ENCODE measurements around the gene MYO19. TPM values are rescaled to one million over a fixed set of nuclear protein-coding genes. Genes with fewer than 3 reads are reported as not detected.

Gene MYO19
- total RNA-seq, 4 donors from 2014 or later: 134 to 366 (median 154) TPM

DNA sequence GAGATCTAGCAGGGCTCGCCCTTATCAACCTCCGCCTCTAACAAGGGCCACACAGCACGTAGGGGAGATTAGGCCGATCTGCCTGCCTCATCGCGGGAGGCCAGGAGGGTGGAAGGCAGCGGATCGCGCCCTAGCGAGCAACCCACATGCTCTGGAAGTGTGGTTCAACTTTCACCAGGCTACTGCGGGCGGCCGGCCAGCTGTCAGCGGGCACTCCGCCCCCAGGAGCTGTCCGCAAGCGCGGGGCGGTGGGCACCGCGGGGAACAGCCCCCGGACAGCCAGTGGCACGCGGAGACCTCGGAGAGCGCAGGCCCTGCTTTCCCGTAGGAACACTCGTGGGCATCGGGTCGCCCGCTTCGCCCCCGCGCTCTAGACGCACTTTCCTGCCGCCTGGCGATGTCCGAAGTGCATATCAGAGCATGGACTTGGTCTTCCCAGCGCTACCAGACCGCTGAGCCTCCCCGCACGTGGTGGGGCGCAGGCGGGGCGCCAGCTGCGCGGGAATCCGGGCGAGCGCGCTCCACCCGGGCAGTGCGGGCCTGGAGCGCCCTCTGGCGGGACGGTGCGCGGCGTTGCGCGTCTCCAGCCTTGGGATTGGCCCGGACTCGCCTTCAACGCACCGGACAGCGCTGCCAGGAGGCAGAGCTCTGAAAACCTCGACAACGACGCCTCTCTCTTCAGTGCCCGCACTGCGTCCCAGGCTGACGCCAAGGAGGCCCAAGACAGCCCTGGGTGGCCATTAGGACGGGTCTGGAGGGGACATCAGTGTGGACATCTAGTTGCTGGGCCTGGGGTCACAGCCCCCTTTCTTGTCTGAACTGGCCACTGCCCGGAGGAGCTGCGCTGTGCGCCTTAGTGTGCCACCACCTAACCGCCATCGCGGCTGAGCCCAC, 51.8 kb downstream of the MYO19 start:
- 11% methylated on average over 30 of the region's 79 CpGs for WGBS
- Histone ChIP-seq H3K27me3 (peaks cover 5% of the 10 kb centered on the region), H3K4me1 (peaks cover 29% of the 10 kb centered on the region), H3K4me3 (peak overlapping the region; percentile 54), H3K27ac (no peak overlapping the region), H3K36me3 (no peaks in the 10 kb centered on the region), H3K9me3 (no peaks in the 10 kb centered on the region)
- TF ChIP-seq POLR2A (IDR thresholded peaks at IDR 0.05): no peak
- no peak for TF ChIP-seq POLR2AphosphoS5 (IDR thresholded peaks at IDR 0.05)
- TF ChIP-seq EP300 (IDR thresholded peaks at IDR 0.05): no peak
- peak; percentile 79 to 97 for TF ChIP-seq CTCF (IDR thresholded peaks at IDR 0.05)
- peak; percentile 87 to 88 for DNase-seq (ENCODE audit: low spot score in 2 of 2)

GRCh38 chr17:36481829-36482228, 52.8 kb downstream of the MYO19 start:
- H3K4me3 ChIP-seq: no peak overlapping the region
- no peaks in the 10 kb centered on the region for H3K9me3 ChIP-seq
- no peak for TF ChIP-seq CTCF (IDR thresholded peaks at IDR 0.05)
- TF ChIP-seq POLR2A (IDR thresholded peaks at IDR 0.05): no peak
- TF ChIP-seq POLR2AphosphoS5 (IDR thresholded peaks at IDR 0.05): no peak
- no peak for TF ChIP-seq EP300 (IDR thresholded peaks at IDR 0.05)
- DNase-seq (ENCODE audit: low spot score in 2 of 2): no peak
- H3K27ac ChIP-seq: no peak overlapping the region
- no peaks in the 10 kb centered on the region for H3K36me3 ChIP-seq
- H3K27me3 ChIP-seq: peaks cover 9% of the 10 kb centered on the region
- peaks cover 21% of the 10 kb centered on the region for H3K4me1 ChIP-seq
- WGBS: 80% methylated on average over 7 of the region's 7 CpGs

DNA sequence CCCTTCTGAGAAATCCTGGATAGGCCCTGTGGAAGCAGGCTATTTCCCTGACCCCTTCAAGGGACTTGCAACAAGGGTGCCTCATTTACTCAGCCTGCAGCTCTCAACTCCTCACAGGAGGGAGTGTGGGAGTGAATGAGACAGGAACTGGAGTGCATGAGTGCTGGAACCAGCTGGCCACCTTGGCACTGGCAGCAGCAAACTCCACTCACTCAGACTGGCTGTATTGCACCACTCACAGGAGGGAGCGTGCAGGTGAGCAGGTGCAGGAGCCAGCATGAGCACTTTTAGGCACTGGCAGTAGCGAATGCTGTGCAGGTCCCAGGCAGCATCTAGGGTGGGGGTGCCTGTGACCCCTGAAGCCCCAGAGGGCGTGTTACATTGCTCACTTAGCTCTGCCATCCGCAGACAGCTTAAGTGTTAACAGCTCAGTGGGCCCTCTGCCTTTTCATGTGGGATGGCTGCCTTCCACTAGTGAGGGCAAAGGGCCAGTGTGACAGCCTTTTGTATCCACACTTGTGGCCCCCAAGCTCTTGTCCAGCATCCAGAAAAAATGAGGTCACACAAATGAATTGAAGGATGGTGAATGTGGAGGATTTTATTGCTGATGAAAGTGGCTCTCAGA, 59.2 kb downstream of the MYO19 start:
- H3K9me3 ChIP-seq: no peaks in the 10 kb centered on the region
- no peaks in the 10 kb centered on the region for H3K4me1 ChIP-seq
- TF ChIP-seq POLR2A (IDR thresholded peaks at IDR 0.05) (no peak), POLR2AphosphoS5 (IDR thresholded peaks at IDR 0.05) (no peak), CTCF (IDR thresholded peaks at IDR 0.05) (no peak), EP300 (IDR thresholded peaks at IDR 0.05) (no peak)
- H3K27me3 ChIP-seq: peaks cover 22% of the 10 kb centered on the region
- 60% methylated on average over 4 of the region's 4 CpGs for WGBS
- no peaks in the 10 kb centered on the region for H3K36me3 ChIP-seq
- no peak overlapping the region for H3K27ac ChIP-seq
- no peak for DNase-seq (ENCODE audit: low spot score in 2 of 2)
- no peak overlapping the region for H3K4me3 ChIP-seq

- no peak for DNase-seq (ENCODE audit: low spot score in 2 of 2)
- 56% methylated on average over 7 of the region's 7 CpGs for WGBS
- Histone ChIP-seq H3K4me1 (no peaks in the 10 kb centered on the region), H3K4me3 (no peak overlapping the region), H3K27ac (no peak overlapping the region), H3K9me3 (no peaks in the 10 kb centered on the region), H3K36me3 (no peaks in the 10 kb centered on the region), H3K27me3 (peaks cover 26% of the 10 kb centered on the region)
- no peak for TF ChIP-seq CTCF (IDR thresholded peaks at IDR 0.05)
- no peak for TF ChIP-seq POLR2A (IDR thresholded peaks at IDR 0.05)
- TF ChIP-seq POLR2AphosphoS5 (IDR thresholded peaks at IDR 0.05): no peak
- no peak for TF ChIP-seq EP300 (IDR thresholded peaks at IDR 0.05)
These were observed 60.1 kb downstream of the MYO19 start for GRCh38 chr17:36474571-36474970.

DNA sequence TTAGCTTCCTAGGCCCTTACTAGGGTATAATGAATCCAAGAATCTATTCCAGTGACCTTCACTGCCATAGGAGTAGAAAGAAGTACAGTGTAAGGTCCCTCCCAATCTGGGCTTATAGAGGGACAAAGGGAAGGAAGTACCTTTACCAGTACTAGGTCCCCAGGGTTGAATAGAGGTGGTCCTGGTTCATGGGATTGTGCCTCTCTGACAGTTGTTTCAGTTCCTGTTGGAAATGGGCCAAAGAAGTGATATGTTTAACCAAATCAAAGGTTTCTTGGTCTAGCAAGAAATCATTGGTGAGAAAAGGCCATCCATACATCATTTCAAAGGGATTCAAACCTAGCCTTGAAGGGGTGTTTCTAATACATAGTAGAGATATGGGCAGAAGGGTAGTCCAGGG, 64.2 kb downstream of the MYO19 start:
- peaks cover 50% of the 10 kb centered on the region for H3K27me3 ChIP-seq

More for the DNA sequence above, 64.2 kb downstream of the MYO19 start:
- TF ChIP-seq POLR2AphosphoS5 (IDR thresholded peaks at IDR 0.05) (no peak), CTCF (IDR thresholded peaks at IDR 0.05) (no peak), POLR2A (IDR thresholded peaks at IDR 0.05) (no peak), EP300 (IDR thresholded peaks at IDR 0.05) (no peak)
- no peak for DNase-seq (ENCODE audit: low spot score in 2 of 2)
- H3K36me3 ChIP-seq: no peaks in the 10 kb centered on the region
- H3K4me3 ChIP-seq: no peak overlapping the region
- H3K4me1 ChIP-seq: no peaks in the 10 kb centered on the region
- H3K27ac ChIP-seq: no peak overlapping the region
- no peaks in the 10 kb centered on the region for H3K9me3 ChIP-seq

All from suprapubic skin (tissue), 4 donors.